NCI-H1436 treated with DMSO at 0.1 percent for 48 hours (cell line): ENCODE results near the gene CNKSR3.

Experiments
- DNase-seq: peaks from one replicate; lab custom pipeline; 2025; lab: John Stamatoyannopoulos, UW

CNKSR3 gene

DNA sequence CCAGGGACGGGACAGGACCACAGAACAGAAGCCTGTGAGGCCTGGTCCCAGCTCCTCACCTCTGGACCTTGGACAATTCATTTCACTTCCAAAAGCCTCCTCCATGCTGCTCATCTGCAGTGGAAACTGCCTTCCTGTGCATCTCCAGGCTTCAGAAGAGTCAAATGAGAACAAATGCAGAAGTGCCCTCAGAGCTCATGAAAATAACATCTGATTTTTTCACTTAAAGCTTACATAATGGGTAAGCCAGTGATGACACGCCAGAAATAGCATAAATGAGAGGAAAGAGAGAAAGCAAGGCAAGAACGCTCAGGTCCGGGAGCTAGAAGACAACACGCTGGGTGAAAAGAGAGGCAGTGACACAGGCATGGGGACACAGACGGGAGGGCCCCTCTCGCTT is 7.9 kb downstream of the CNKSR3 start:
- no peak for DNase-seq

DNA sequence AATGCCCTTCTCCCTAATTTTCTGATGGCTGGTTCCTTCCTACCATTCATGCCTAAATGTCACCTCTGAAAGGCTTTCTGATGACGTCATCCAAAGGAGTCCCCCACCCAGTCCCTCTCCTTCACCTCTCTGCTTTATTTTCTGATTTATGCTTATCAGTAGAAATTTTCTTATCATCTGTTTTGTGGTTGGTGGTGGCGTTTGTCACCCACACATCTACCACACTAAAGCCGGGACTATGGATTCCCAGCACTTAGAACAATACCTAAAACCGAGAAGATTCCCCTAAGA is 9.0 kb downstream of the CNKSR3 start:
- no peak for DNase-seq

DNA sequence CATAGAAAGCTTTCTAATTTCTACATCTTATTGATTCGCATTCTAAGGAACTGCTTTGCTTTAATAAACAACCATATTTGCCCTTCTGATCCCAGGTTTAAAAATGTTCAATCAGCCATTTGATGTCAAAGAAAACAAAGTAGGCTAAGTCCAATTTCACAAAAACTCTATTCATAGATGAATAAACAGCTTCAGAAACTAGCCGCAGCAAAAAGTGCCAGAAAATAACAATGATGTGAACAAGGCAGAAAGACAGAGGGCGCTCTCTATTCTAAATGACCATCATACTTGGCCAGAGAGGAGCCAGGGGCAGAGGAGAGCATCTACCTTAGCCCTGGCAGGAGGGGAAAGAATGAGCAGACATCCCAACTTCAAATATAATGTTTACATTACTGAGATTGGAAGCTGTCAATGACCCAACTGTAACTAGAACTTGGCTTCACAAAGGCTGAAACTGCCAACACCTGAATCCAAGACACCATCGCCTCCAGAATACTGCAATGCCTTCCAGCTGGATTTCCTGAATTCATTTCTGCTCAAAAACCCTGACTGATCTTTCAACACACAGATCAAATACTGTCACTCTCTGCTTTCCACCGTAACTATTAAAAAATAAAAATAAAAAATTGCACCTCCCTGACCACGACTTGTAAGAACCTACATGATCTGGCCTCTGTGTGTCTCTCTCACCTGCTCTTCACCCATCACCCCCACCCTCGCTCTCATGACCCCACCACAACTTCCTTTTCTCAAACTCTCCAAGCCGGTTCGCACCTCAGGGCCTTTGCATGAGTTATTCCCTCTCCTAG is 9.5 kb downstream of the CNKSR3 start:
- DNase-seq = no peak

DNA sequence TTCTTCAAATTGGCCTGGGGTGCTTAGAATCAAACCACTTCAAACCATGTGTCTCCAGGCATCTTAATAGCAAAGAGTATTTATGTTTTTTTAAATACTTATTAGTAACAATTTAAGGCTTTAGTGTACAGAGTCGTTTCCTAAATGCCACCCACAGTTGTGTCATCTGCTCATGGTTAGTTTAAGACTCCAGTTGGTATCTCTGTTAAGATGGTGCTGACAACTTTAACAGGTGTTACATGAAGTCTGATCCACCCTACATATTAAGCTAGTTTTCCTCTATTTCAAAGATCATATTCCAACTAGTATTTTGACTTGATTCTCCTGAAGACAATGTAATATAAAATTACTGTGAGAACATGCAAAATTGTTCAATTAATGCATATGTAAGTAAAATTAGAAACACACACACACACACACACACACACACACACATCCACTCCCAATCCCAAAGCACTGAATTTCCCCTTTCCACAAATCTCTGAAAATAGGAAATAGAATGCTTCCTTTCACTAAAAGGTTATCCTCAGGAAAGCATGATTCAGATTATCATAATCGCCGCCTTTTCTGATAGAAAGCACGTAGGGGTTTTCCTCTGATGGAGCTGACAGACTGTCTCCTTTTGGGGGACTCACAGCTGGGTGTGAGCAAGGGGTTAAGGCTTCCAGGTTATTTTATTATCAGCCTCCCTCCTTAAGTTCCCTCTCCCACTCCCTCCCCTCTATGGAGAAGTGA is 10.5 kb downstream of the CNKSR3 start:
- no peak for DNase-seq

DNA sequence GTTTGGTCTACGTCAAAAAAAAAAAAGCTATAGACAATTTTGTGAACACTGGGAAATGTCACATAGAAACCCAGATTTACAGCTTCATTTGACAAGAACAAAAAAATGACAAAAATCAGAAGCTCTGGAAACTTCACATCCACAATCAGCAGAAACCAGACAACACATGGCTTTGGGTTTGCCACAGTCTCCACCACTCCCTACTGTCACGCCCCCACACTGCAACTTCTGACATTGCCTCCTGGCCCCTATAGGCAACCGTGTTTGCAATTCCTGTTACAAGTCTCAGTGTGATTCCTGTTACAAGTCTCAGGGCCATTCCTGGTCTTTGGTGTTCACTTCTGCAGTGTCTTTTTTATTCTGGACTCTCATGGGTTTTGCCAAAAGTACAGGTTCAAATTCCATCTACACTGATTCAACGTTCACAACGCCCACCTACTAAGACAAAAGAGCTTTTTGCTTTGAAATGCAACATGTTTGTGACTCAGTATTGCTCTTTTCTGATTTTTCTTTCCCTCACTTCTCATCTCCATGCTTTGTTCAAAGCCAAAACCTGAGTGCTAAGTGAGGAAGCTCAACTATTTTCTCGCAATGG is 12.0 kb downstream of the CNKSR3 start:
- DNase-seq = no peak

DNA sequence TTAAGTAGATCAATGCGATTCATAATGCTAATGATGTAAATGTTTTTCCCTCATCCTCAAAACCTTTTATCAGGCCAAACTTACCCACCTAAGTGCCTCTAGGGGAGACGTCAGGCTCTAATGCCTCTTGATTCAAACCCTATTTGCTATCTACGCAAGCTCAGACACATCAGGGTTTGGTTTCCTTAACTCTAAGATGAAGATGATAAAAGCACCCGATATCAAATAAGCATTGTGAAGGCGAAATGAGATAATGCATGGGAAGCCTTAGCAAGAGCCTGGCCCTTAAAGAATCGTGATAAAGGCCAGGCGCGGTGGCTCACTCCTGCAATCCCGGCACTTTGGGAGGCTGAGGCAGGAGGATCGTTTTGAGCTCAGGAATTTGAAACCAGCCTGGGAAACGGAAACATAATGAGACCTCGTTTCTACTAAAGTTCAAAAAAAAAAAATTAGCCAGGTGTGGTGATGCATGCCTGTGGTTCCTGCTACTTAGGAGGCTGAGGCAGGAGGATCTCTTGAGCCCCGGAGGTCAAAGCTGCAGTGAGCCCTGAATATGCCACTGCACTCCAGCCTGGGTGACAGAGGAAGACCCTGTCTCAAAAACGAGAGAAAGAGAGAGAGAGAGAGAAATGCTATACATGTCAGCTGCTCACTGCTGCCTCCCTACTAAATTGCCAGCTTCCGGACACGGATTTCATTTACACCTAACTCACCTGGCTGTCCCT is 13.5 kb downstream of the CNKSR3 start:
- DNase-seq = no peak

DNA sequence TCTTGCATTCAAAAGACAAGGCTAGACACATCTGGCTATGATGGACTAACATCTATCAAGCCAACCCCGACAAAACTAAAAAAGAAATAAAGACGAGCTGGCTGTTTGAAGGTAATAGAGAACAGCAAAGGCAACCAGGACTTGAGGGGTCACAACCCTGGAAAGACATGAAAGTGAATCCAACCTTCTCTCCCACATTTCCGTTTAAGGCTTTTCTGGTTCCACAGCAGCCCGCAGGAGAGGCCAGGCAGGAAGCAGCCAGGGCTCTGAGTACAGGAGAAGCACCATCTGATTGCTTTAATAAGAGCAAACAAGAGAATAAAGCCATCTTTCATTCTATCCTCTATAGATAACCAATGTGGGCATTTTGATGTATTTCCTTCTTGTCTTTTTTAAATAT is 14.3 kb downstream of the CNKSR3 start:
- DNase-seq = no peak

DNA sequence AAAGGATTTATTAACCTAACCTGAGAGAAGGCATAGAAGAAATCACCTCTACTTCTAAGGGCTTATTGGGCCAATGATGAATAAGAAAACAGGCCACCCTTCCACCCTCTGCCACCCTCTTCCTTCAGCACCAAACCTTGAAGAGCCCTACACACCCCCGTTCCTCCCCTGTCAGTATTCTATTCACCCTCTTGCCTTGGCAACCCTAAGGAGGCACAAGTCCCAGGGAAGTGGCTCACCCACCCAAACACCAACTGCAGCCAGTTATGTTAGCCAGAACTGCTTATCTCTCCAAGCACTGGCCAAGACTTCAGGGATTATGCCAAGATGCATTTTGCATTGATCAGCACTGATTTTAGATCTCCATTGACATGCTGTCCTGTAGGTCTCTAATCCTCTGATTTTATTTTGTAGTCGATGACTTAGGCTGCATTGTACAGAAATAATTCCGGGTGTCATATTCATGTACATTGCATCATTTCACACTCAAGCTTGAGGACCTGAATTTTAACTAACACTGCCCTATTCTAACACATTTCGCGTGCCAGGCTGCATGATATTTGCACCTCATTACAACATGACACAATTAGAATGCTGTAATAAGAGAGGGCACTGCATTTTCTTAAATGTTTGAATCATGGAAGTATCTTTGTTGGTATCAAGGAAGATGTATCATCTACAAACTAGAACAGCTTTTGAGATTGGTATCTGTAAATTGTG is 15.7 kb downstream of the CNKSR3 start:
- peak; percentile 18 for DNase-seq

DNA sequence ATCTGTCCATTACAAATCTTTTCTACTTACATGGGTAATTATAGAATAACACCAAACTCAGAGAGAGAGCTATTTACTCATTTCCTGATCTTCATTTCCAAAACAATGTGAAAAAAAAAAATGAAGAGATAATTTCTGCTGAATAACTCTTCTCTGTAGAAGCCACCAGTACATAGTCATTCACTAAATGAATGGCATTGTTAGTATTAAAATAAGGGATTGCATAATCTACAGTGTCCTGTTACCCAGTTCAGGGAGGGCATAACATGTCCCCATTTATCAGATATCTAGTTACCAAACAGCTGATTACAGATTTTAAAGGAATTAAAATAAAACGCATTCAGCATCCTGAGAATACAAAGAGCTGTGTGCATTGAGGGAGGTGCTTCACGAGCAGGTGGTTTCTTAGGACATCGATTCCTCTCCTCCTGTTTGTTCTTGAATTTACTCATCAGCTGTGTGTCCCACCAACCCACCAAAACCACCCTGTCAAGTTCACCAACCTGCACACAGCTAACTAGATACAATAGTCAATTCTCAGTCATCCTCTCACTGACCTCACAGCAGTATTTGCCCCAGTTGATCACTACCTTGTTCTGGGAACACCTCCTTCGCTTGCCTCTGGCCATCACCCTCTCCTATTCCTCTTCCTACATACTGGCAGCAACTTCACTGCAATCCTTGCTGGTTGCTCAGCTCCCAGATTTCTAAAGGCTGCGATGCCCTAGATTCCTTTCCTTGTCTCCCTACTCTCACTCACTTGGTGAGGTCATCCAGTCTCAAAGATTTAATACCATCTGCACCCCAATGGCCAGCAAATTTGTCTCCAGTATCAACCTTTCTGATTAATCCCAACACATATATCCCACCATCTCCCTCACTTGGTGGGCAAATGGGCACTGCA is 18.7 kb downstream of the CNKSR3 start:
- DNase-seq = peak; percentile 17

DNA sequence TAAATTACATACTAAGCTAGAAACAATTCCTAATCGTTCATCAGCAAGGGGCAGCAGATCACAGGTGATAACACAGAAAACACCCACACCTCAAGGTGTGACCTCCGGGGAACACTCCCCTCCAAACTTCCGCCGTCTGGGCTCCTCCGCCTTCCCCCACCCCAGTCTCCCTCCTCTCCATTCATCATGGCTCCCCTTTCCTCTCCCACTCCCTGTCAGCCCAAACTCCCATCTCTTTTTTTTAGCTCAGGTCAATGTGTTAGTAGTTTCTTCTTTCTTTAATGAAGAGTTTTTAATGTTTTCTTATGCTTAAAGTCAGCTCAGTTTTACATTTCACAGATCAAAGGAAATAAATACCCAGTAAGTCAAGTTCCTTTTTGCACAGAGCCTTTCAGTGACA is 20.7 kb downstream of the CNKSR3 start:
- no peak for DNase-seq

DNA sequence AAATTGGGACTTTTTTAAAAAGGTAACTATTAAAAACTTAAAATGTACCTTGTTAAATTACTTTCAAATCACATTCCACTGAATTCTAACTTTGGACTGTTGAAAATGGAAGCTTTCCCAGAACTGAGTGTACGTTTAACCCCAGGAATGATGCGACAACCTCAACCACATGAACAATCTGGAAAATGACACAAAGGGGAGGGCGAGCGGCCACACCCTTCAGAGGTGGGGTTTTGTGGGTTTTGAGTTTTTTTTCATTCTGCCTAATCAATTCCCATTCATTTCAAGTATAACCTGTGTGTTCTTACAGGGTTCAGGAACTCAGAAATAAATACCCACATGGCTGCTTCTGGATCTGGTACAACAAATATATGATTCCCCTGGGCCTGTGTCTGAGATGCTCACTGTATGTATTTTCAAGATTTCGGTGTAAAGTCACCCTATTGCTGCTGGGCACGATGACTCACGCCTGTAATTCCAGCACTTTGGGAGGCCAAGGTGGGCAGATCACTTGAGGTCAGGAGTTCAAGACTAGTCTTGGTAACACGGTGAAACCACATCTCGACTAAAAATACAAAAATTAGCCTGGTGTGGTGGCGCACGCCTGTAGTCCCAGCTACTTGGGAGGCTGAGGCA is 21.6 kb downstream of the CNKSR3 start:
- no peak for DNase-seq

DNA sequence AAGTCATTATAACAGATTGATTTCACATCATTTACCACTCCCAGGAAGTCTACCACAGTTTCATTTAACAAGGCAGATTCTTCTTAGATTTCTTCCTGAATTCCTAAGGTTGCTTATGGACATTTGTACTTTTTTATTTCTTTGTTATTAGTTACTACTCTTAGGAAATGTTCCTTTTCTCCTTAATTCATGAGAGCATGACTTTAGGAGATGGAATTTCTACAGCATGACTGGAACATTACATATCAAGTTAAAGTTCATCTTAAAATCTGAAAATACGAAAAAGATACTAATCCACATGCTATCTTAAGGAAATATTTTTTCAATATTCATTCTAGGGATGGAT is 22.3 kb downstream of the CNKSR3 start:
- no peak for DNase-seq

DNA sequence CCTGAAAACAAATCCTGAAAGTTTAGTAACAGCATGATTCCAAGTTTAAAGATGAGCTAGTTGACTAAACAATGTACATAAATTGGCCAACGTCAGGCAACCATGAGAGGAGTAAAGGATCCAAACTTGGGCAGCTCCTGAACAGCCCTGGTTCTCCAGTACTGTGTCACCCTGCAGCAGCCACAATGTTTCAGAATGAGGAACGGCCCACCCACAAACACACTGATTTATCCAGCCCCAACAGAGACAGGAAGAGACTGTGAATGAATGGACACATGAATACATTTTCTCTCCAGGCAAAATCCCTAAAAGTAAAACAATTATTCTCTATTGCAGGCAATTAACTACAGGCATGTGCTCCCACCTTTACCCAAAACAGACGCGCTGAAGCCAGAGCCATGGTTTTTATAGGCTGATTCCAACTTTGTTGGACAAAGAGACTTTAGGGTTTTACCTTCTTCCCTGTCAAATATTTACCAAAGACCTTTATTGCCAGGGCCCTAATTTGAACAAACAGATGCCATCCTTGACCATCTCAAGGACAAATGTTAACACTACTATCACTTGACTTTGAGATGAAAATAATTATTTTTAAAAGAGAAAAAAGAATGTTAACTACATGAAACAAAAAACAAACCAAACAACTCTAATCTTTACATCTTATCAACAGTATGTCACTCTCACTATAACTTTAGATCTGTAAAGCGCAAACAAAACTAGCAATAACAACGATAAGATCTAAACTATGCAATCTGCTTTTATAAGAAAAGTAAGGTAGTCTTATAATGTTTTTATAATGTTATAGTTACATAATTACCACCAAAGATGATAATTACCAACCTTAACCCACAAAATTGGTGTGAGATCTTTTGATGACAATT is 22.9 kb downstream of the CNKSR3 start:
- DNase-seq = no peak

DNA sequence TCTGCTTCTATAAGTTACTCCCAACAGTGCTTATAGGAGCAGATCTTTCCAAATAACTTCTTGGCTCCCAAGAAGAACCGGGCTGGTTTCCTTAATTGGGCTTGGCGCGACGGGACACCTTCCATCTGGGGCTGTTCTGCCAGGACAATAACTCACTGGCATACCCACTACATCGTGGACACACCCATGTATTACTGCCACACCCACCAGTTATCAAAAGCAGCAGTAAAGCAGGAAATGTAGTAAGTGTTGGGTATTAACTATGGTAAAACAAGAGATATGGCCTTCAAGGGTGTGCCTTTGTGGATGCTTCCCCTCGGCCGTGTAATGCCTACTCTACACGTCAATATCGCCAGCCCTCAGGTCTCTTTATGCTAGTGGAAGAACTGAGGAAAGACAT is 24.7 kb downstream of the CNKSR3 start:
- no peak for DNase-seq

DNA sequence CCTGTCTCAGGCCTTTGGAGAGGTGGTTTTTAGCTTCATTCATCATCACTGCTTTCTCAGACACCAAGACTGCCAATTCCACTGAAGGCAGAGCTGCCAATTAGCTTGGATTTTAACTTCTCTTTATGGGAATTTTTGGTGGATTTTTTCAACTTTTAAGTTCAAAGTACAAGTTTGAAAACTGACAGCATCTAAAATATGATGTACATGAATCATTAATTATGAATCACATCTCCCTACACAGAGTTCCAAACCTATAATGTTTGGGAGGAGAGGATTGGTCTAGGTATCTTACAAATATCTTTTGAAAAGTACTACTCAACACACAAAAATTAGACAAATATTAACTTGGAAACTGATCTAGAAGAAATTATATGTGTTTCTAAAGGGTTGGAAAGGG is 25.5 kb downstream of the CNKSR3 start:
- no peak for DNase-seq

DNA sequence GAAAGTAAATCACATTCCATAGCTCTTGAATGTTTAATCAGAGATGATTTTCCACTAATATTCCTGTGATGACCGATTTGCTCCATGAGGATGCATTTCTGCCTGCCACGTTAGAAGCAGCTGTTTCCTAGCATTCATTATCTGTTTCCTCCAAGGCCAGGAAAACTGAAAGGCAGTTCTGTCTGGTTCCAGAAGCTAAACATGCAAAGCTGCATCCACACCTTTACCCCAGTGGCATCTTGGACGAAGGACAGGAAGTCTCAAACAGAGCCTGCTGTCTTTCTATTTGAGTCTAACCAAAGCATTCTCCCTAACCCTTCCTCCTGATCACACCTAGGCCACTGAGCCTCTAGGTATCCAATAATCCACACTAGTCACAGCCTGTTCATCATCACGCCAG is 27.6 kb downstream of the CNKSR3 start:
- DNase-seq = no peak

DNA sequence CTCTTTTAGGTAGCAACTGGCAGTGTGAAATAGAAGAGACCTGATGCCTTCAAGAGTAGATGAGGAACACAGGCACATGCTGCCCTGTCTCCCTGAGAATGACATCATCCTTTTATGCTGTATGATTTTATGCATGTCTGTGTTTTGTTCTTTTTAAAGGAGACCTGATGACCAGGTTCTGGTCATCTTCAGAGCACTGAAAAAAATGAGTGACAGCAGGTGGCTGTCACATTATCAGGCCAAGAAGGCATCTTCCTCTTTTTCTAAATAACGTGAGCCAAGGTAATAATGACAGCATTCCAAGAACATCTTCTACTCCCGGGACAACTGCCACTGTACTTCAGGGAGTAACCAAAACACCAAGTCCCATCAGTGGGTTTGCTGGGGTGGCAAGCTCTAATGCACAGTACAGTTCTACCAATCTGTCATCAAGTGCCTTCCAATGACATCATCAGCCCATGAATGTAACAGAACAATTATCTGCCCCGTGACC is 28.9 kb downstream of the CNKSR3 start:
- no peak for DNase-seq

DNA sequence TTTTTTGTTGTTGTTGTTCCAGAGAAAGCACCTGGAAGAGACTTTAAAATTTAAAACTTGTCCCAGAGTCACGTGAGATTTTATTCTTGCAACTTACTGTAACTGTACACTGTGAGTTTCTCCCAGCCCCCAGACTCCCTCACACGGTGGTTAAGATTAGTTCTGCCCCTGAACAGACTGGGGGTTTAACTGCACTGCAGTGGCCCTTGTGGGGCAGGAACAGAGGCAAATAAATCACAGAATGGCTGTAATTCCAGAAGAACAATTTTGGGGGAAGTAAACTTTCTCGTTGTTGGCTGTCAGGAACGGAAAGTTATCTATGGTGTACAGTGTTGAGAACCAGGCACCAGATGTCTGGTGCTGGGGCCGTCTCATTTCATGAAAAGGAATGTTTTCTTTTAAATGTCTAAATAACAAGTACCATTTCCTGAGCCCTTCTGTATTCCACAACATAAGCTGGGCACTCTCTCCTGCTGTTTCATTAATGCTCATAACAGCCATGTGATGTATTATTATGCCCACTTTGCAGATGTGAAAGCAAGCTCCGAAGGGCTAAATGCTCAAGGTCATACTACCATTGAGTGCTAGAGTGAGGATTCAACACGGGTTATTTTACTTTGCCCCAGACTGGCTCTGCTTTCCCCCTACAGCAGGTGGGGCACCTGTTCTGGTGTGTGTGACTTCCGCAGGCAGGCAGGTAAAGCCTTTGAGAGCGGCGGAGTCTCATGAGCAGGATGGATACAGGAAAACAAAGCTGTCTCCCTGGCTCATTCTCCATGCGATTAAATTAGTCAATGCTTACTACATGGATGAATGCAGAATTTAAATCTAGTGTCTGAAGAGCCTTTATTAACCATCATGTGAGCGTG is 30.5 kb downstream of the CNKSR3 start:
- DNase-seq = no peak
